NCI-H187 (cell line): ENCODE results near the gene TTC39B.

ENCODE experiments used
- DNase-seq, 2 experiments: peaks; one replicate each; lab custom pipeline; 2025; lab: John Stamatoyannopoulos, UW

The TTC39B gene

DNA sequence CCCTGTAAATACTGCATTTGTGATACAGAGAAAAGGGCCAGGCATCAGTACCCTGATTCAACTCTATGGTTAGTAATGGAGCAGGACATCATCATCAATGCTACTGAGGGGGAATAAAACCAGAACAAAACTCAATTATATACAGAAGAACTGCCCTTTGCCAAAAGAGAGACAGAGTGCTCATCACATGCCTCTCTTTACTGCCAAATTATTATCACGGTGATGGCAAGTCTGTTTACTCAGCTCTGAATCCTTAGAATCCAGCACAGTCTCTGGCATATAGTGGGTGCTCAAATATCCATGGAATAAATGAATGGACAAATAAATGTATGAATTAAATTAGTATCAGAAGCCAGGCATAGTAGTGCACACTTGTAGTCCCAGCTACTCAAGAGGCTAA is 130.2 kb downstream of the TTC39B start:
- no peak for DNase-seq

GRCh38 chr9:15163931-15164330 is 143.1 kb downstream of the TTC39B start:
- DNase-seq = no peak

DNA sequence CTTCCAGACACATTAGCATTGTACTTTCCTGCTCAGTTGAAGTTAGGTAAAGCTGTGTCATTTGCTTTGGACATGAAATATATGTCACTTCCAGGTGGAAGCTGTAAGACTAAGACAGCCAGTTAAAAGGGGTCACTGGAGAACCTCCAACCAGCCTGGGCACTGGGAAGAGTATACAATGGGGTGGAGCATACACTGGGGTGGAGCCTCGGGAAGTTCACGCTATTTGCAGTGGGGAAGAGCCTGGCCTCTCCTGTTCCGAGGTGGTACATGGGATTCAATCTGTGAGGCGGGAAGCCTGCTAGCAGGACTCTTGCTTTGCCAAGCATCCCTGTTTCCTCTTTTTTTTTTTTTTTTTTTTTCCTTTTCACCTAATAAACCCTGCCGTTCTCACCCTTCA is 145.3 kb downstream of the TTC39B start:
- DNase-seq = no peak

DNA sequence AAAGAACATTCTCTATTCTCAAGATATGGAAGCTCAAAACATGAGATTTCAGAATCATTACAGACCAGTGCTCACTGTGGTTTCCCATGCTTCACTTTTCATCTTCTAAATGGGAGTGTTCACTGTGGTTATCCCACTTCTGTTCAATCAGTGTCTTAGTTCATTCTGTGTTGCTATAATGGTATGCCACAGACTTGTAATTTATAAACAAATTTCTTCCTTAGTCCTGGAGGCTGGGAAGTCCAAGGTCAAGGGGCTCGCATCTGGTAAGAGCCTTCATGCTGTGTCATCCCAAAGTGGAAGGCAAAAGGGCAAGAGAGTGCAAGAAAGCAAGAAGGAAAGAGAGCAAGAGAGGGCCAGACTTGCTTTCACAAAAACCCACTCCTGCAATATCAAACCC is 146.3 kb downstream of the TTC39B start:
- no peak for DNase-seq

DNA sequence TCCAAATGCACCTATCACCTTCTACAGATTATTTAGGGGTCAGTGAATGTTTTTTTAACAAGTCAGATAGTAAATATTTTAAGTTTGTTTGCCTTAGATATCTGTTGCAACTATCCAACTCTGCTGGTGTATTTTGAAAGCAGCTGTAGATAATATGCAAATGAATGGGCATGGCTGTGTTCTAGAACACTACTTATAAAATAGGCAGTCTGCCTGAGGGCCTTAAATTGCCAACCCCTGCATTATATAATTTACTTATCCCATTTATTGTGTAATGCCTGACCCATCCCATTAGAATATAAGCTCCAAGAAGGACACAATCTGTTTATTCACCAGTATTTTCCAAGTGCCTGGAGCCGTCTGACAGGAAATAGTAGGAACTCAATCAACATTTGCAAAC is 149.0 kb downstream of the TTC39B start:
- no peak for DNase-seq

DNA sequence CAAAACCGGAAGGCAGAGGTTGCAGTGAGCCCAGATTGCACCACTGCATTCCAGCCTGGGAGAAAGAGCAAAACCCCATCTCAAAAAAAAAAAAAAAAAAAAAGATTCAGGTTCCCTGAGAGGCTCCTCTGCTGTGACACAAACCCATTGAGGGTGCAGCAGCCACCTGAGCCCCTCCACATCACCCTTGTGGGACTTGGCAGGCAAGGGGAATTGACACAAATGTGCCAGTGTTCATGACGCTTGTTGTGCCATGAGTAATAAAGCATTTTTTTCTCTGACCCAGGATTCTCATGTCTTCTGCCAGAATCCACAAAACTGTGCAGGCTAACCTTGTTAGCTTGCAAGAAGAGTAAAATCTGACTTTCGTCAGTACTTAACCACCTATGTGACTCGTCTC is 149.6 kb downstream of the TTC39B start:
- no peak for DNase-seq

- no peak for DNase-seq
These were observed 150.8 kb downstream of the TTC39B start for GRCh38 chr9:15156241-15156640.

GRCh38 chr9:15155826-15156225 is 151.2 kb downstream of the TTC39B start:
- DNase-seq = no peak

GRCh38 chr9:15155323-15155722 is 151.7 kb downstream of the TTC39B start:
- DNase-seq = no peak

DNA sequence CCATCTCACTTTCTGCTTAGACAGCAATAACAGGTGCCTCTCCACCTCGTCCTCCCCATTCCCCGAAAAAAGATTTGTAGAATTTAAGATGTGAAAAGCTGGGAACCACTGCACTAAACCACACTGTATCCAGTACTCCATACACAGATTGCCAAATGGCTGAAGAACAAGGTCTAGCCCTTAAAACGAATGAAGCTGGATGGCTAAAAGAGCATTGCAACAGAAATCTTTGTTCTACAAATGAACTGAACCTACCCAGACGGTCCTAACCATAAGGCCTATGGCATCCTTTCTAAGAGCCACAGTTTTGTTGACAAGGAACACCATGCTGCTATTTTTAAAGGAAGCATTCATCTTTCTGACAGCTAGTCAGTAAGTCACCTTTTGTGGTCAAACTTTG is 152.3 kb downstream of the TTC39B start:
- DNase-seq = no peak

DNA sequence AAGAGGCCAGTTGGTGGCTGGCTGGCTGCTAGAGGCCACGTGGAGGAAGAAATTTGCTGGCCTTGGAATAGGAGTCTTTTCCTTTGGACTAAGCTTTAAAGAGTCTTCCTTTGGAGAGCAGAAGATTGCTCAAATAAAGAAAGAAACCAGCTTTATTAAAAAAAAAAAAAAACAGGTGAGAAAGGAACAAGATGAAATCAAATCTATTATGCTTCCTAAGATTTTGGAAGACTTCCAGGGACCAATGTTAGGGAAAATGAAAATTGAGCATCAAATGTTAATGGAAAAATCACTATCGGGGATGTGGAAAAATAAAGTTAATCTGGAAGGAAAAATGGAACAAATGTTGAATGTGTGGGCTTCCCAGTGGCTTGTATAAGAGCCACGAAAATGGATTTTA is 153.1 kb downstream of the TTC39B start:
- DNase-seq = no peak

DNA sequence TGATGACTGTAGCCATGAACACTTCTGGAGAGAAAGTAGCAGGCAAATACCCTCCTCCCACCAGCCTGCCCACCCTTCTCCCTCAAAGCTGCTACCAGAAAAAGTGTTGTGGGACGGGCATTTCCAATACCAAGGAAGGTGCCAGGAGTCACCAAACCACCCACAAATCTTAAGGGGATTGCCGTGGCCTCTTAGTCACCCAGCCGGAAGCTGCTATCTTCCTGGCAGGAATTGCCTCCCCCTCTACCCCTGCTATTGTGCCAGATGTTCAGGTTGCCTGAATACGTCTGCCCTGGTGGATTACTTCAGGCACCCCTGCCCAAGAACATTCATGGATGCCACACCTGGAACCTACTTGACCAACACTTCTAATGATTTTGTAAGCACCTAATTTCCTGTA is 156.1 kb downstream of the TTC39B start:
- DNase-seq = no peak

DNA sequence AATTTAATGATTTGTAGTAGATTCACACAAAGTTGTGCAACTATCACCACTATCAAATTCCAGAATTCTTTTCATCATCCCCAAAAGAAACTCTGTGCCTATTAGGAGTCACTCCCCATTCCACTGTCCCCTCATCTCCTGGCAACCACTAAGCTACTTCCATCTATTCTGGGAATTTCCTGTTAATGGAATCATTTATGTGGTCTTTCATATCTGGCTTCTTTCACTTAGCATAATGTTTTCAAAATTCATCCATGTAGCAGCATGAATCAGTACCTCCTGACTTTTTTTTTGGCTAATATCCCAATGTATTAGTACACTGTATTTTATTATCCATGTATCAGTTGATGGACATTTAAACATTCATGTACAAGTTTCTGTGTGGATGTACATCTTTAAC is 157.6 kb downstream of the TTC39B start:
- DNase-seq = no peak

DNA sequence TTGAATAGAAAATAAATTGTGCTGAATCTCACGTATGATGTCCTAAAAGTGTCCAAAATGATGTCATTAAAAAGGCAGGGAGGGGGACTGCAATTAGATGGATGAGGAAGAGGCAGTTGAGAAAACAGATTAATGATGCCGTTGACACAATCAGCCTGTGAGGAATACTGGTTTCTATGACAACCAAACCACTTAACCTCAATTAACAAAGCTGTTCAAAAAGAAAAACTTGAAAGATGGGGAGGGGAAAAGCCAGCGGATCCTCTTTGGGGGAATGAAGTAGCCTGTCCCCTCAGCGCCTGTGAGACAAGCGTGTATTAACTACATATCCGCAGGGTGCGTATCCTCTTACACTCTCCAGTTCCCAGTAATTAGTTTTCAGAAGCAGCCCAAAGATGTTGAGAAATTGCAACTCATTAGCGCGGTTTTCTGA is 160.7 kb downstream of the TTC39B start:
- DNase-seq = no peak

DNA sequence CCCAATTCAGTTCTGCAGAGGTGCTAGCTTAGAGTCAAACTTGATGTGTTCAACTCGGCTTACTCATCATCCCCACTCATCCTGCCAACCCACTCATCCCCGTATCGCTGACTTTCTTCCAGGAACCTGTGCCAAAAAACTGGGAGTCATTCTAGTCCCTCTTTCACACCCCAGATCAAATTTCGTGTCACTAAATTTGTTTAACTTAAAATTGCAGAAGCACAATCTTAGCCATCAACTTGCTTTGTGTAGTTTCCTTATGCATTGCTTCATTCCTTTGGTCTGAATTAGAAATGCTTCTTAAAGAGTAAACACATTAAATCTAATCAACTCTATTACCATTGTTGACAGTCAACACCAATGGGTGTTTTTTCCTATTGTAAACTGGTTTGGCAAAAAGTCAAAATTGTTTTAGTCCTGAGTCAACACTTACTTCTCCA is 162.4 kb downstream of the TTC39B start:
- no peak for DNase-seq

GRCh38 chr9:15142878-15143534 is 164.0 kb downstream of the TTC39B start:
- DNase-seq = peak in 1 of 2 experiments; percentile 7

DNA sequence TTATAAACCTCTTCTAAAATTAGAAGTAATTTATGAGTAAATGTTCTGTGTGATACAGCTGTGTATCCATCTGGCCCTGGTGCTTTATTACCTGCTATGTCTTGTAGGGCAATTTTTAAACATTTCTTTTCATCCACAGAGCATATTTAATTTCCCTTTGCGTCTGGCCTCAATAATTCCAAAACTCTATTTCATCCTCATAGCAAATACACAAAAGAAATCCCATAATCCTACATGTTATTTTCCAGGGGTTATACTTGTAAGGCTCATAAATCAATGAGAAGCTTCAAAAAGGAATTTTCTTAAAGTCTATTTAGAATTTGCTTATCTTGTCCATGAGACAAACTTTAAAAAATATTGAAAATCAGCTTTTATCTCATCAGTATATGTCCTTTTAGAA is 167.0 kb downstream of the TTC39B start:
- DNase-seq = no peak

DNA sequence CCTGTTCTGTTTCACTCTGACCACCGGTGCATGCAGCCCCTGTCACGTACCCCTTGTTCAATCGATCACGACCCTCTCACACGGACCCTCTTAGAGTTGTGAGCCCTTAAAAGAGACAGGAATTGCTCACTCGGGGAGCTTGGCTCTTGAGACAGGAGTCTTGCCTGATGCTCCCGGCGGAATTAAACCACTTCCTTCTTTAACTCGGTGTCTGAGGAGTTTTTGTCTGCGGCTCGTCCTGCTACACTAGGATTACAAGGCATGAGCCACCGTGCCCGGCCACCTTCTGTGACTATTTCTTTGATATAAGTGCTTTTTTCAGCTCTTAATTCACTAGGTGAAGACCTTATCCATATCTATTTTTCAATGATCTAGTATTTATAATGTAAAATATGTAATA is 167.5 kb downstream of the TTC39B start:
- DNase-seq = no peak

DNA sequence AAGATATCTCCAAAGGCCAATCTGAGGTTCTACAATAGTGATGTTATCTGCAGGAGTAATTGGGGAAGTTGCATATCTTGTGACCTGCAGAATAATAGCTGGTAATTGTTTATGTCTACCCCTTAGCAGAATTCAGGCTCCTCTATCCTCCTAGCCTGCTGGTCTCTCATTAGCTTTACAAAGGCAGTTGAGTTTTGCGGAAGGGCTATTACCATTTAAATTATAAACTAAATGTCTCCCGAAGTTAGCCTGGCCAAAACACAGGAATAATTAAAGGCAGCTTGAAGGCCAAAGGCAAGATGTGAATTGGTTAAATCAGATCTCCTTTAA is 168.7 kb downstream of the TTC39B start:
- no peak for DNase-seq

- DNase-seq = no peak
These were observed 169.2 kb downstream of the TTC39B start for GRCh38 chr9:15137658-15138356.

- DNase-seq = no peak
These were observed 169.9 kb downstream of the TTC39B start for GRCh38 chr9:15137089-15137488.

DNA sequence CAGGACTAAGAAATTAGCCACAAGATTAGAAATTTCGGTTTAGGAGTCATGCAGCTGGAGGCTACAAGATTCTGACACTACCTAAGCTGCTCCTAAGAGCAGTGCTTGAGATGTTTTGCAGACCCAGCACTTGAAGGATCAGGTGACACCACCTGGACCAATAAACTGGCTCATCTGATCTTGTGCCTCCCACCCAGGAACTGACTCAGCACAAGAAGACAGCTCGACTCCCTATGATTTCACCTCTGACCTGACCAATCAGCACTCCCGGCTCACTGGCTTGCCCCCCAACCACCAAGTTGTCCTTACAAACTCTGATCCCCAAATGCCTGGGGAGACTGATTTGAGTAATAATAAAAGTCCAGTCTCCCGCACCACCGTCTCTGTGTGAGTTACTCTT is 170.4 kb downstream of the TTC39B start:
- DNase-seq = no peak

- peak; percentile 9 to 38 for DNase-seq
These were observed 171.7 kb downstream of the TTC39B start for GRCh38 chr9:15135164-15135792.

GRCh38 chr9:15133488-15133887 is 173.5 kb downstream of the TTC39B start:
- DNase-seq = no peak
